ENCODE data around the gene BMX.

BMX gene

DNA sequence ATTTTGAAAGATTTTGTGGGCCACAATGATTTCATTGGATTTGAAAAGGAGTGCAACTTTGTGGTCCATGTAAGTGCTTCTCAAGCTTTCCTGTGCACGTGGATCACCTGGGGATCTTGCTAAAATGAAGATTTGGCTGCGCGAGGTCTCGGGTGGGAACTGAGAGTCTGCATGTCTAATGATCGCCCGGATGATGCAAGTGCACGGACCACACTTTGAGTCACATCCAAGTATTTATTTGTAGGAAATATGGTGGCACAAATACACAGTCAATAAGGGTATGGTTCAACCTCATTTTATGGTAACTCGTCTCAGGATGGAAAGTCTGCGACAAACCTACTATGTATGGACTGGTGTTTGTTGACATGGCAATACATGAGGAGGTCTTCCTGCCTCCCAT lies 899 bp downstream of the BMX start:
- no peak overlapping the region for H3K27ac ChIP-seq (ENCODE audit: insufficient read depth, low read length, poor library complexity, severe bottlenecking)
- no peak overlapping the region for H3K4me3 ChIP-seq (ENCODE audit: insufficient read depth, low read depth, low read length, poor library complexity, severe bottlenecking)
- no peaks in the 10 kb centered on the region for H3K9me3 ChIP-seq (ENCODE audit: control insufficient read depth, low read length)
- no peaks in the 10 kb centered on the region for H3K27me3 ChIP-seq (replicated peaks; ENCODE audit: control insufficient read depth, insufficient read depth, low read length, poor library complexity, severe bottlenecking)
- DNase-seq: no peak
- no peaks in the 10 kb centered on the region for H3K4me1 ChIP-seq (ENCODE audit: control insufficient read depth, insufficient read depth, low read length, poor library complexity, severe bottlenecking)
- H3K36me3 ChIP-seq (ENCODE audit: control insufficient read depth, insufficient read depth, low read length): no peaks in the 10 kb centered on the region

DNA sequence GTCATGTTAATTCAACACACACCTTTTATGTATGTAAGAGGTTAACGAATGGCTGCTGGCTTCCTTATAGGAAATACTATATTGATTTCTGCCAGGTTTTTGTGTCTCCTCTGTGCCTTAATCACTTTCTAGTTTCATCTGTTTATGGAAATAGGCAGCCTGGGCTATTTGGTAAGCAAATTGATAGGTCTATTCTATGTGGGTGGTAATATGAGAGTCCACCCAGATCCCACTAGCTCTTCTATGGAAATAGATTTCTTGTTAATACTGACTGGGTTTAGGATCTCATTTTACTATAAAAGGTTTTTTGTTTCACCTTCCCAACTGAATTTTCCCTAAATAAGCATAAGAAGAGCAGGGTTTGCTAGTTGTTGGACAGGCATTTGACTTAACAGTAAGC lies 4.1 kb downstream of the BMX start:
- H3K4me3 ChIP-seq (ENCODE audit: insufficient read depth, low read depth, low read length, poor library complexity, severe bottlenecking): no peak overlapping the region
- no peaks in the 10 kb centered on the region for H3K9me3 ChIP-seq (ENCODE audit: control insufficient read depth, low read length)
- no peak overlapping the region for H3K27ac ChIP-seq (ENCODE audit: insufficient read depth, low read length, poor library complexity, severe bottlenecking)
- no peaks in the 10 kb centered on the region for H3K36me3 ChIP-seq (ENCODE audit: control insufficient read depth, insufficient read depth, low read length)
- no peaks in the 10 kb centered on the region for H3K4me1 ChIP-seq (ENCODE audit: control insufficient read depth, insufficient read depth, low read length, poor library complexity, severe bottlenecking)
- H3K27me3 ChIP-seq (replicated peaks; ENCODE audit: control insufficient read depth, insufficient read depth, low read length, poor library complexity, severe bottlenecking): no peaks in the 10 kb centered on the region
- DNase-seq: no peak

DNA sequence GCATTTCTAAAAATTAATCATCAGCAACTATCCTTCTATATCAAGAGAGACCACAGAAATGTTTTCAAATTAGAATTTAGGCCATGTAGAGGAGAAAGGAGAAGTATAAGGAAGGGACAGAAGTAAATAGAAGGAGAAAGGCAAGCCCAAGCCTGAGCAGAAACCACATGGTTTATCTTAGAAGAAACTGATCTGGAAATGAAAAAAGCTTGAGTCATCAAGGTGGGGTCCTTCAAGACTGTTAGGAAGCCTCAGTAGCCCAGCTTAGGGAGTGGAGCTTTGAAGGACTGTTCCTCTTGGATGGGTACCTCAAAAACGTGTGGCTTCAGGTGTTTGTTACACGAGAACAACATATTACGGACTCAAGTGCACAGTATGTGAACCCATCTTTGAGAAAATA lies 4.5 kb downstream of the BMX start:
- no peak overlapping the region for H3K4me3 ChIP-seq (ENCODE audit: insufficient read depth, low read depth, low read length, poor library complexity, severe bottlenecking)
- no peaks in the 10 kb centered on the region for H3K36me3 ChIP-seq (ENCODE audit: control insufficient read depth, insufficient read depth, low read length)
- no peak overlapping the region for H3K27ac ChIP-seq (ENCODE audit: insufficient read depth, low read length, poor library complexity, severe bottlenecking)
- no peaks in the 10 kb centered on the region for H3K9me3 ChIP-seq (ENCODE audit: control insufficient read depth, low read length)
- H3K4me1 ChIP-seq (ENCODE audit: control insufficient read depth, insufficient read depth, low read length, poor library complexity, severe bottlenecking): no peaks in the 10 kb centered on the region
- DNase-seq: no peak
- no peaks in the 10 kb centered on the region for H3K27me3 ChIP-seq (replicated peaks; ENCODE audit: control insufficient read depth, insufficient read depth, low read length, poor library complexity, severe bottlenecking)

DNA sequence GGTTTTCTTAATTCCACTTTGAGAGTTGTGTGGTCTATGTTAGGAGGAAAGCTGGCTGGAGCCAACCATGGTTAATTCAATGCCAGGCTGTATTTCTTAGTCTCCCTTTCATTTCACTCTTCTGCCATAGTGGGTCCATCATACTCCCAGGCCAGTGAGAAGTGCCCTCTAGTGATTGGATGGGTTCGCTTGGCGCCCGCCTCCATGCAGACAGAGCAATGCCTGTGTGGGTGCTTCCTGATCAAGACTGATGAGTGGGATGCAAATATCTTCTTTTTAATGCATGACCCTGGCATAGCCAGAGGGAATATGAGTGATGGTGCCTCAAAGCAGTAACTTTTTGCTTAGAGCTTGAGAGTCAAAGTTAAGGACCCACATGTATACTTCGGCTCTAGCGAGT lies 6.4 kb downstream of the BMX start:
- Histone ChIP-seq H3K36me3 (ENCODE audit: control insufficient read depth, insufficient read depth, low read length) (no peaks in the 10 kb centered on the region), H3K27ac (ENCODE audit: insufficient read depth, low read length, poor library complexity, severe bottlenecking) (no peak overlapping the region), H3K27me3 (replicated peaks; ENCODE audit: control insufficient read depth, insufficient read depth, low read length, poor library complexity, severe bottlenecking) (no peaks in the 10 kb centered on the region), H3K4me3 (ENCODE audit: insufficient read depth, low read depth, low read length, poor library complexity, severe bottlenecking) (no peak overlapping the region), H3K4me1 (ENCODE audit: control insufficient read depth, insufficient read depth, low read length, poor library complexity, severe bottlenecking) (no peaks in the 10 kb centered on the region), H3K9me3 (ENCODE audit: control insufficient read depth, low read length) (no peaks in the 10 kb centered on the region)
- DNase-seq: no peak

DNA sequence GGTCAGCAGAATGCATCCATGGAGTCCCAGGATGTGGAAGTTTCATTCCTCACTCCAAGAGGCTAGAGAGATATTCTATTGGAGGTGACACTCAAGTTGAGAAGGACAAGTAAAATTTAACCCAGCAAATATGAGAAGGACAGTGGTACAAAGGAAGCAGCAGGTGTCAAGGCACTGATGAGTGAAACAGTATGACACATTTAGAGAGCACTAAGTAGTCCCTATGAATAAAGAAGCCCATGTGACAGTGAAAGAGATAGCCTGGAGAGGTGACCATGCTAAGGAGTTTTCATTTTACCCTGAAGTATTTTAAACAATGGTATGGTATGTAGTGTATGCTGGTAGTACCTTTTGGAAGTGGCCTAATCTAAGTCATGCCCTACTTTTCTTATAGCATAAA lies 9.2 kb downstream of the BMX start:
- no peak overlapping the region for H3K4me3 ChIP-seq (ENCODE audit: insufficient read depth, low read depth, low read length, poor library complexity, severe bottlenecking)

DNA sequence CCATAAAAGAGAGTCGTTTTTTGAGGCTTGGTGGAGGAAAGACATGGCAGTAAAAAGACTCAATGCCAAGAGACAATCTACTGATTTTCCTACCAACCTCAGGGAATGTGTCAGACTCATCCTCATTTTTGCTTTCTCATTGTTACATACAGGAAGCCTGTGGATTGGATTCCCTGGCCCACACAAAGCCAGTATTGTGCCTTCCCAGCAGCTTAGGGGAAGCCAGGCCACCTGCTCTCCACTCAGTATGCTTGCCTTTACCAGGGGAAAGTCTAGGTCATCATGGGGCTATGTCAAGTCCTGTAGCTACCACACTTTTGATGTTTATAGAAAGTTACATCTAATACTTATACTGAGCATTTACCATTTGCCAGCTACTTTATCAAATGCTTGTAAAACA lies 11.0 kb downstream of the BMX start:
- Histone ChIP-seq H3K27ac (ENCODE audit: insufficient read depth, low read length, poor library complexity, severe bottlenecking) (no peak overlapping the region), H3K4me3 (ENCODE audit: insufficient read depth, low read depth, low read length, poor library complexity, severe bottlenecking) (no peak overlapping the region)

More for the DNA sequence above, 9.2 kb downstream of the BMX start:
- Histone ChIP-seq H3K9me3 (ENCODE audit: control insufficient read depth, low read length) (no peaks in the 10 kb centered on the region), H3K36me3 (ENCODE audit: control insufficient read depth, insufficient read depth, low read length) (no peaks in the 10 kb centered on the region), H3K27me3 (replicated peaks; ENCODE audit: control insufficient read depth, insufficient read depth, low read length, poor library complexity, severe bottlenecking) (no peaks in the 10 kb centered on the region), H3K4me1 (ENCODE audit: control insufficient read depth, insufficient read depth, low read length, poor library complexity, severe bottlenecking) (no peaks in the 10 kb centered on the region), H3K27ac (ENCODE audit: insufficient read depth, low read length, poor library complexity, severe bottlenecking) (no peak overlapping the region)
- DNase-seq: no peak

DNA sequence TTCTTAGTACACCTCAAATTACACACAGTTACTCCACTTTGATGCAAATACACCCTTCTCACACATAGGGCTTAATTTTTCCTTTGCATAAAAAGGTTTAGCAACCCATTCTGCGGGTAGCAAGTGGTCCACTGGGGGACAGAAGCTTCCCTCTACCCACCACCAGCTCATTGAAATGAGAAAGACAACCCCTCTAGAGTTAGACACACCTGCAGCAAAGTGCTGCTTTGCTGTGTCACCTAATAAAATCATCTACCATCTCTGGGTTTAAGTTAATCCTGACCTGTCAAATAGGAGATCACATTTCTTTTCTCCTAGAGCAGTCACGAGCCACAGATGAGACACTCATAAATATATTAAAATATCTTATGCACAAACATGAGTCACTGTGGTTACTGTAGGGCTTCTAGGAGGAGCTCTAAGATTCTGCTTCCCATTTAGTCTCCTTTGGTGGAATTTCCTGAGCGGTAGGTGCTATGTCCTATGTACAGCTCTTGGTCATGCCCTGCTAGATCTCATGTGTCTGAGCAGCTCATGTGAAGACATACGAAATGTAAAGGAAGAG lies 11.9 kb downstream of the BMX start:
- Histone ChIP-seq H3K4me1 (ENCODE audit: control insufficient read depth, insufficient read depth, low read length, poor library complexity, severe bottlenecking) (no peaks in the 10 kb centered on the region), H3K27ac (ENCODE audit: insufficient read depth, low read length, poor library complexity, severe bottlenecking) (no peak overlapping the region)
- DNase-seq: no peak

More for the DNA sequence above, 11.0 kb downstream of the BMX start:
- no peaks in the 10 kb centered on the region for H3K27me3 ChIP-seq (replicated peaks; ENCODE audit: control insufficient read depth, insufficient read depth, low read length, poor library complexity, severe bottlenecking)
- DNase-seq: no peak
- H3K36me3 ChIP-seq (ENCODE audit: control insufficient read depth, insufficient read depth, low read length): no peaks in the 10 kb centered on the region
- no peaks in the 10 kb centered on the region for H3K4me1 ChIP-seq (ENCODE audit: control insufficient read depth, insufficient read depth, low read length, poor library complexity, severe bottlenecking)
- no peaks in the 10 kb centered on the region for H3K9me3 ChIP-seq (ENCODE audit: control insufficient read depth, low read length)

DNA sequence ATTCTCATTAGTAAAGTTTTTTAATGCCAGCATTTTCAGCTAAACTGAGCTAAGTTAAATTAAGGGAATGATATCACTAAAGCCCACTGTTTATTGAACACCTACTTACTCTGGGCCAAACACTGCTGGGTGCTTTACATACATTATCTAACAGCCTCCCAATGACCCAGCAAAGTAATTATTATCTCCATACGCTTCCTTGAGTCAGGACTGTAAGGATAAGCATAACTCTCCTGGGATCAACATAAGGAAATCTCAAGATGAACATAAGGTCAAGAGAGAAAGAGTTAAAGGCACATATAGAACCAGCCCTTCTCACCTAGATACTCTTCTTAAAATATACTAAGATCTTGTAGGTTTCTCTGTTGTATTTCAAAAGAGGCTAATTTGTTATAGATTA lies 13.7 kb downstream of the BMX start:
- DNase-seq: no peak
- Histone ChIP-seq H3K27me3 (replicated peaks; ENCODE audit: control insufficient read depth, insufficient read depth, low read length, poor library complexity, severe bottlenecking) (no peaks in the 10 kb centered on the region), H3K27ac (ENCODE audit: insufficient read depth, low read length, poor library complexity, severe bottlenecking) (no peak overlapping the region), H3K4me3 (ENCODE audit: insufficient read depth, low read depth, low read length, poor library complexity, severe bottlenecking) (no peak overlapping the region), H3K4me1 (ENCODE audit: control insufficient read depth, insufficient read depth, low read length, poor library complexity, severe bottlenecking) (no peaks in the 10 kb centered on the region), H3K9me3 (ENCODE audit: control insufficient read depth, low read length) (no peaks in the 10 kb centered on the region), H3K36me3 (ENCODE audit: control insufficient read depth, insufficient read depth, low read length) (no peaks in the 10 kb centered on the region)

More for the DNA sequence above, 11.9 kb downstream of the BMX start:
- Histone ChIP-seq H3K4me3 (ENCODE audit: insufficient read depth, low read depth, low read length, poor library complexity, severe bottlenecking) (no peak overlapping the region), H3K36me3 (ENCODE audit: control insufficient read depth, insufficient read depth, low read length) (no peaks in the 10 kb centered on the region), H3K9me3 (ENCODE audit: control insufficient read depth, low read length) (no peaks in the 10 kb centered on the region), H3K27me3 (replicated peaks; ENCODE audit: control insufficient read depth, insufficient read depth, low read length, poor library complexity, severe bottlenecking) (no peaks in the 10 kb centered on the region)

DNA sequence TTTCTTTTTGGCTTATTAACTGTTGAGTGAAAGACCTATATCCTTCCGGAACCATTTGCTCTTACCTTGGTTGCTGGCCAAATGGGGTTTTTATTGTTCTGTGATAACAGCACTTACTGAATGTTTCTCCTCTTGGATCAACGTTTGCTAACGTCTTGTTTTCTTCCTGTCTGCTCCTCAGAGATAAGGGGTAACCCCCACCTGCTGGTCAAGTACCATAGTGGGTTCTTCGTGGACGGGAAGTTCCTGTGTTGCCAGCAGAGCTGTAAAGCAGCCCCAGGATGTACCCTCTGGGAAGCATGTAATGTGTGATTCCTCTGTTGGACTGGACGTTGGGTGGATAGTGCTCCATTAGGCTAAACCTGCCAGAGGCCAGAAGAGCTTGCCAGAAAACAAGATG lies 15.3 kb downstream of the BMX start:
- Histone ChIP-seq H3K27me3 (replicated peaks; ENCODE audit: control insufficient read depth, insufficient read depth, low read length, poor library complexity, severe bottlenecking) (no peaks in the 10 kb centered on the region), H3K36me3 (ENCODE audit: control insufficient read depth, insufficient read depth, low read length) (no peaks in the 10 kb centered on the region), H3K27ac (ENCODE audit: insufficient read depth, low read length, poor library complexity, severe bottlenecking) (no peak overlapping the region), H3K4me3 (ENCODE audit: insufficient read depth, low read depth, low read length, poor library complexity, severe bottlenecking) (no peak overlapping the region), H3K4me1 (ENCODE audit: control insufficient read depth, insufficient read depth, low read length, poor library complexity, severe bottlenecking) (no peaks in the 10 kb centered on the region), H3K9me3 (ENCODE audit: control insufficient read depth, low read length) (no peaks in the 10 kb centered on the region)
- no peak for DNase-seq

DNA sequence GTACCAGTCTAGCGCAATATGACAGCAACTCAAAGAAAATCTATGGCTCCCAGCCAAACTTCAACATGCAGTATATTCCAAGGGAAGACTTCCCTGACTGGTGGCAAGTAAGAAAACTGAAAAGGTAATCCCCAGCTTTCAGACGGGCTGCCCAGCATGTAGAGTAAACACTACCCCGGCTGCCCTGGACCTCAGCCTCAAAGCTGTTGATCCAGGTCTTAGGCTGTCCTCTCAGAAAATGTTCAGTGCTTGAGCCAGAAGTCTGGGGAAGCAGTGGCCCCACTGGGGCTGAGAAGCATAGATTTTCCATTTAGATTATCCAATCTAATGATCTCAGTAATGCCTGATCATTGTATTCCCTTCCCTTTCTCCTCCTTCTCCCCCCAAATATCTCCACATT lies 21.9 kb downstream of the BMX start:
- H3K36me3 ChIP-seq (ENCODE audit: control insufficient read depth, insufficient read depth, low read length): no peaks in the 10 kb centered on the region
- H3K4me3 ChIP-seq (ENCODE audit: insufficient read depth, low read depth, low read length, poor library complexity, severe bottlenecking): no peak overlapping the region
- no peaks in the 10 kb centered on the region for H3K27me3 ChIP-seq (replicated peaks; ENCODE audit: control insufficient read depth, insufficient read depth, low read length, poor library complexity, severe bottlenecking)
- H3K9me3 ChIP-seq (ENCODE audit: control insufficient read depth, low read length): no peaks in the 10 kb centered on the region
- no peak overlapping the region for H3K27ac ChIP-seq (ENCODE audit: insufficient read depth, low read length, poor library complexity, severe bottlenecking)
- H3K4me1 ChIP-seq (ENCODE audit: control insufficient read depth, insufficient read depth, low read length, poor library complexity, severe bottlenecking): no peaks in the 10 kb centered on the region
- no peak for DNase-seq

DNA sequence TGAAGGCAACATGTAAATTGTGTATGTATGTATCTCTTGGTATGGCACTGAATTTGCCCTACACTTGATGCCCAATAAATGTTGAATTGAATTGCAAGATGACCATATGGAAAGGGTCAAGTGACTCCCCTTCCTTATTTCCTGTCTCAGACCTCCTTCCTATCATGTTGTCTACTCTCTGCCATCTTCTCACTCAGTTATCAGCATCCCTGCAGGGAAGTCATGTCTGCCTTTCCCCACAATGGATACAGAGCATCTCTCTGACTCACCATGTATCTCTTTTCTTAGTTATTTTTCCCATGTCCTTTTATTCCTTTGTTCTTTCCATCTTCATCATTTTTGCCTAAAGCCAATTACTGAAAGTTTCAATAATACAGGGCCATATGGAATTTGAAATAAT lies 22.5 kb downstream of the BMX start:
- no peak overlapping the region for H3K27ac ChIP-seq (ENCODE audit: insufficient read depth, low read length, poor library complexity, severe bottlenecking)
- H3K27me3 ChIP-seq (replicated peaks; ENCODE audit: control insufficient read depth, insufficient read depth, low read length, poor library complexity, severe bottlenecking): no peaks in the 10 kb centered on the region
- no peaks in the 10 kb centered on the region for H3K9me3 ChIP-seq (ENCODE audit: control insufficient read depth, low read length)
- H3K4me3 ChIP-seq (ENCODE audit: insufficient read depth, low read depth, low read length, poor library complexity, severe bottlenecking): no peak overlapping the region
- DNase-seq: no peak
- H3K36me3 ChIP-seq (ENCODE audit: control insufficient read depth, insufficient read depth, low read length): no peaks in the 10 kb centered on the region
- H3K4me1 ChIP-seq (ENCODE audit: control insufficient read depth, insufficient read depth, low read length, poor library complexity, severe bottlenecking): no peaks in the 10 kb centered on the region

Data from effector memory CD4-positive, alpha-beta T cell (primary cell).